ENCODE measurements around the gene COL8A1.

DNA sequence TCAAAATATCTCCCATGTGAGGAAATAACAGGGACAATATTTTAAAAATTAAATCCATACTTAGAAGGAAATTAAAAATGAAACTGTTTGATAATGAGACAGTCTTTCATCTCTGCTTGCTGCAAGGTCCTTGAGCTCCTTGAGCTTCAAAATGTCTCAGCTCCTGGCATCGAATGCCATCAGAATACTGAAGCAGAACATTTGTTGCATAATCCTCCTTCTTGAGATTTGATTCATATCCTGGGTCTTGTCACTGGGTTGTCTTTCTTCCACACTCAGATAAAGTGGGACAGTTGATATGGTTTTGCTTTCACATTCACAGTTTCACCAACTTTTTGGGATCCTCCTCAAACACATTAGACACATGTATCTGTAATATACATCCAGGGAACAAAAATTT is 27.8 kb downstream of the COL8A1 start:
- TF ChIP-seq PATZ1 (CRISPR knock-in tag; IDR thresholded peaks at IDR 0.05; ENCODE audit: borderline replicate concordance) (no peak), SNAI2 (CRISPR knock-in tag; IDR thresholded peaks at IDR 0.05) (no peak), TOX (CRISPR knock-in tag; IDR thresholded peaks at IDR 0.05; ENCODE audit: borderline replicate concordance) (no peak), OSR1 (CRISPR knock-in tag; IDR thresholded peaks at IDR 0.05) (no peak), ZFP3 (CRISPR knock-in tag; IDR thresholded peaks at IDR 0.05) (no peak), ZNF70 (CRISPR knock-in tag; IDR thresholded peaks at IDR 0.05) (no peak), ZNF8 (CRISPR knock-in tag; IDR thresholded peaks at IDR 0.05) (no peak), ZC3H10 (CRISPR knock-in tag; IDR thresholded peaks at IDR 0.05) (no peak), TCF4 (CRISPR knock-in tag; IDR thresholded peaks at IDR 0.05; ENCODE audit: borderline replicate concordance) (no peak), ARNTL (CRISPR knock-in tag; IDR thresholded peaks at IDR 0.05; ENCODE audit: borderline replicate concordance, low read depth) (no peak), RARB (CRISPR knock-in tag; IDR thresholded peaks at IDR 0.05) (no peak)

All from SK-N-SH treated with all-trans-retinoic acid at 6 μM for 48 hours (cell line).